K562 (cell line): ENCODE results near the gene MOAP1. TPM values are rescaled to one million over a fixed set of nuclear protein-coding genes. Genes with fewer than 3 reads are reported as not detected.
A peak's percentile ranks its signal among the peaks of the same experiment; 100 is the strongest.
"Not testable (repeated sequence)": the region's sequence is repeated elsewhere in the genome, so short reads cannot be mapped to it uniquely, and the experiment has no call there.

Source experiments
- ATAC-seq: fragments of 200-7000 bp; cut with Tn5 transposase; 3 replicates; pipeline ENCODE4 v1.9.1; 2020; ENCODE audit warnings: moderate library complexity
- BruUV-seq: library from RNA; stranded (reverse); fragments of 400-500 nt; replicated peaks from 2 replicates; lab custom pipeline; 2021; lab: Mats Ljungman, UMichigan
- CTCF ChIA-PET: fragments of 300-600 bp; formaldehyde crosslinking; extraction: SDS; loops from one replicate; lab custom pipeline; 2021; ENCODE audit warnings: low intra/inter-chr PET ratio; lab: Yijun Ruan, JAX
- POLR2A ChIA-PET: fragments of 300-600, 350-650 bp; sonication (Branson Sonifier 250); formaldehyde crosslinking; extraction: SDS; loops from one replicate; lab custom pipeline; 2021; ENCODE audit warnings: antibody characterized with exemption, inconsistent platforms; lab: Yijun Ruan, JAX
- DNase-seq, 4 experiments: peaks; one replicate each; pipeline versions ENCODE4 v3.0.0 to v3.0.0-alpha.2; 2011 to 2018; ENCODE audit warnings: low spot score in 3 of 4, mixed read lengths in 3 of 4; ENCODE audit errors: extremely low read depth in 1 of 4
- FAIRE-seq: peaks from 2 replicates; lab custom pipeline; 2011; peaks lifted over from hg19 to GRCh38; lab: Jason Lieb, UNC
- H2AFZ ChIP-seq: 2 replicates; pipeline ENCODE4 v1.6.0; 2011; ENCODE audit warnings: low read depth, low read length, control low read depth, inconsistent platforms
- H3K27ac ChIP-seq: fragments of 200-600 bp; 3 replicates; pipeline ENCODE4 v1.8.0; 2011; ENCODE audit warnings: low read depth, mild to moderate bottlenecking, control low read depth, inconsistent platforms, low read length, moderate library complexity, mixed read lengths; ENCODE audit errors: extremely low read depth
- H3K27me3 ChIP-seq, 2 experiments: fragments of 300-600 bp in 1 of 2; 2 replicates in 1 of 2; 3 replicates in 1 of 2; pipeline versions ENCODE4 v1.6.0 to v1.8.0; 2011; ENCODE audit warnings: inconsistent platforms in 2 of 2, low read length in 2 of 2, mild to moderate bottlenecking in 1 of 2, mixed read lengths in 1 of 2, moderate library complexity in 1 of 2; ENCODE audit not compliant: control insufficient read depth in 2 of 2, insufficient read depth in 2 of 2
- H3K36me3 ChIP-seq: fragments of 300-600 bp; 3 replicates; pipeline ENCODE4 v1.8.0; 2011; ENCODE audit warnings: mild to moderate bottlenecking, low read length, inconsistent platforms; ENCODE audit not compliant: control insufficient read depth, insufficient read depth
- H3K4me1 ChIP-seq, 2 experiments: fragments of 200-600 bp in 1 of 2; replicated peaks in 1 of 2; 2 replicates in 1 of 2; 3 replicates in 1 of 2; pipeline versions ENCODE4 v1.5.1 to v1.8.0; 2011; ENCODE audit warnings: inconsistent platforms in 2 of 2, low read length in 2 of 2, mild to moderate bottlenecking in 1 of 2, mixed read lengths in 1 of 2, moderate library complexity in 1 of 2; ENCODE audit not compliant: control insufficient read depth in 2 of 2, insufficient read depth in 2 of 2
- H3K4me2 ChIP-seq: 2 replicates; pipeline ENCODE4 v1.6.1; 2011; ENCODE audit warnings: low read length, control low read depth, inconsistent platforms, mixed read lengths; ENCODE audit not compliant: insufficient read depth
- H3K4me3 ChIP-seq: fragments of 200-600 bp; sonication (generic), shearing (Covaris generic); 2 replicates; pipeline ENCODE4 v1.5.1; 2016; ENCODE audit warnings: control low read depth, inconsistent platforms
- H3K79me2 ChIP-seq: fragments of 200-600 bp; 3 replicates; pipeline ENCODE4 v1.8.0; 2011; ENCODE audit warnings: low read length, inconsistent platforms; ENCODE audit not compliant: control insufficient read depth, insufficient read depth
- H3K9ac ChIP-seq, 2 experiments: 2 replicates each; pipeline versions ENCODE4 v1.6.0 to v1.6.1; 2011; ENCODE audit warnings: low read depth in 2 of 2, low read length in 2 of 2, control low read depth in 1 of 2, inconsistent platforms in 1 of 2, mild to moderate bottlenecking in 1 of 2, mixed read lengths in 1 of 2; ENCODE audit not compliant: insufficient read depth in 1 of 2
- H3K9me1 ChIP-seq: one replicate; pipeline ENCODE4 v1.6.0; 2011; ENCODE audit warnings: inconsistent platforms, mild to moderate bottlenecking, low read length, moderate library complexity; ENCODE audit not compliant: control insufficient read depth, insufficient read depth
- H3K9me3 ChIP-seq: replicated peaks from 2 replicates; pipeline ENCODE4 v1.5.1; 2011; ENCODE audit warnings: low read depth, low read length, inconsistent platforms; ENCODE audit not compliant: control insufficient read depth, insufficient read depth
- H4K20me1 ChIP-seq: replicated peaks from 2 replicates; pipeline ENCODE4 v1.6.1; 2011; ENCODE audit warnings: low read length, inconsistent platforms, mixed read lengths; ENCODE audit not compliant: control insufficient read depth, insufficient read depth
- DMBX1 ChIP-seq: fragments of 250-450 bp; sonication (Bioruptor Pico); IDR thresholded peaks from 2 replicates; pipeline ENCODE4 v1.8.0; 2022; ENCODE audit warnings: inconsistent platforms, mild to moderate bottlenecking, moderate library complexity, borderline replicate concordance
- ETS2 ChIP-seq: IDR thresholded peaks from 2 replicates; pipeline ENCODE4 v1.6.1; 2016; ENCODE audit warnings: borderline replicate concordance, missing genetic modification characterization, mild to moderate bottlenecking, moderate library complexity, missing compliant biosample characterization; ENCODE audit not compliant: poor library complexity, severe bottlenecking
- MLX ChIP-seq, 2 experiments: fragments of 450-650 bp in 1 of 2; sonication (generic) in 1 of 2; formaldehyde crosslinking; conservative IDR thresholded peaks; 2 replicates each; pipeline versions ENCODE4 v1.4.0 to v1.8.1; 2020 to 2022; ENCODE audit warnings: mild to moderate bottlenecking in 1 of 2, missing genetic modification reagents in 1 of 2
- SP2 ChIP-seq: IDR thresholded peaks from 2 replicates; pipeline ENCODE4 v1.6.1; 2011; ENCODE audit warnings: mild to moderate bottlenecking, low read depth, low read length, moderate library complexity; ENCODE audit not compliant: poor library complexity, severe bottlenecking; ENCODE audit errors: extremely low read depth
- ZNF146 ChIP-seq: IDR thresholded peaks from one replicate; pipeline ENCODE4 v1.6.1; 2018; ENCODE audit warnings: missing compliant biosample characterization; ENCODE audit not compliant: unreplicated experiment
- WGBS: fragments of 100-300 bp; shearing (Covaris generic); methylation state at CpG from one replicate; pipeline ENCODE4 v1.1.6; 2016; ENCODE audit warnings: low coverage, mixed read lengths; ENCODE audit not compliant: insufficient coverage; ENCODE audit errors: missing lambda C conversion rate; 5-methylcytosine and 5-hydroxymethylcytosine counted together
- in situ Hi-C: fragments of 300-500 bp; cut with MboI; formaldehyde crosslinking; loops from 4 replicates; pipeline ENCODE4 v1.15.0; 2018; ENCODE audit warnings: inconsistent platforms, mixed read lengths
- intact Hi-C: fragments of 100-400 bp; cut with micrococcal nuclease; formaldehyde crosslinking; loops from 2 replicates; pipeline ENCODE4 v1.14.2; 2022
- polyA plus RNA-seq, 8 experiments: library from polyadenylated mRNA; depleted of rRNA in 4 of 8; stranded (reverse) in 5 of 8; unstranded in 3 of 8; fragments of >200 nt; fragmentation: Nextera tagmentation in 2 of 8; fragmentation: Illumina TruSeq in 1 of 8; extraction: Ambion mirVana in 2 of 8; extraction: Trizol in 1 of 8; gene quantifications; 2 replicates each; pipeline versions ENCODE4 v1.2.1 to v1.2.3, GENCODE V29; 2011 to 2014; ENCODE audit warnings: inconsistent platforms in 1 of 8, missing spikeins in 1 of 8
- total RNA-seq, 7 experiments: library from RNA; depleted of rRNA in 6 of 7; stranded (reverse); fragments of >200 nt in 6 of 7; fragmentation: Illumina TruSeq in 2 of 7; extraction: Trizol in 2 of 7; gene quantifications; 2 replicates each; pipeline versions ENCODE4 v1.2.1 to v1.2.3, GENCODE V29; 2011 to 2021; ENCODE audit warnings: low replicate concordance in 1 of 7

MOAP1 gene
- total and polyA plus RNA-seq, 9 of the 15 experiments (the other 6 are each of a cell fraction or from before 2014, with no cell fraction given), result 1.5 to 14.4 (median 6.0) TPM

GRCh38 chr14:93233078-93233477 is 48.4 kb upstream of the MOAP1 start:
- H3K9ac ChIP-seq, H3K27ac ChIP-seq, FAIRE-seq, H3K9me1 ChIP-seq, H4K20me1 ChIP-seq, ATAC-seq, H3K4me1 ChIP-seq, in situ Hi-C loops, POLR2A ChIA-PET, BruUV-seq, H3K4me2 ChIP-seq, H3K27me3 ChIP-seq, H3K9me3 ChIP-seq, H3K36me3 ChIP-seq, H3K4me3 ChIP-seq, H2AFZ ChIP-seq, H3K79me2 ChIP-seq, DNase-seq: not testable (repeated sequence)
- intact Hi-C loops, result loop anchor here (5.0 to 10.0 kb wide), 2 partner anchors 242 to 384 kb away; no protein-coding TSS in a partner anchor
- 17% methylated on average over 5 of the region's 5 CpGs for WGBS
- CTCF ChIA-PET, result interaction anchor here (0.7 to 1.6 kb wide), 4 partner anchors 74 to 386 kb away, joined by 3 to 7 read pairs (median 4); no protein-coding TSS in a partner anchor
- peak; percentile 44 for TF ChIP-seq ZNF146

- H3K36me3 ChIP-seq, result peaks cover 17% of the 10 kb centered on the region; the same call in 2 of the 3 replicates
- no peaks in the 10 kb centered on the region for H3K9me1 ChIP-seq
- no peak overlapping the region for H3K27ac ChIP-seq
- H3K4me2 ChIP-seq, result no peak overlapping the region
- no peaks in the 10 kb centered on the region for H4K20me1 ChIP-seq
- intact Hi-C loops, result loop anchor here (5.0 to 10.0 kb wide), 2 partner anchors 243 to 385 kb away; no protein-coding TSS in a partner anchor
- DNase-seq, result no peak
- no TSS peak for BruUV-seq
- ChIA-PET CTCF (no interaction called here), POLR2A (interaction anchor here (0.7 kb wide), 1 partner anchor 47 kb away, joined by 3 read pairs; the partner anchor contains the start of genes LYSET and MOAP1)
- H2AFZ ChIP-seq, result no peak overlapping the region
- 0 out of 5 replicates have a peak, but pooled peaks cover 0 to 4% of the 10 kb centered on the region in 2 experiments for H3K27me3 ChIP-seq
- H3K9me3 ChIP-seq, result no peaks in the 10 kb centered on the region
- H3K4me3 ChIP-seq, result no peak overlapping the region
- peaks cover 0 to 4% of the 10 kb centered on the region in 2 experiments; a peak in 1 of 5 replicates for H3K4me1 ChIP-seq
- in situ Hi-C loops, result no loop called here
- H3K9ac ChIP-seq, result no peak overlapping the region
- no peak for TF ChIP-seq DMBX1 (CRISPR knock-in tag)
- TF ChIP-seq ETS2 (tag), result no peak
- no peak for TF ChIP-seq MLX (CRISPR knock-in tag; conservative IDR thresholded peaks at IDR 0.05)
- TF ChIP-seq SP2, result no peak
- TF ChIP-seq, all 486 proteins: peak for 0
- 64% methylated on average over 5 of the region's 17 CpGs for WGBS
- ATAC-seq (no peak), FAIRE-seq (no peak)
- no peaks in the 10 kb centered on the region for H3K79me2 ChIP-seq
These were observed 47.5 kb upstream of the MOAP1 start for GRCh38 chr14:93232159-93232558.
